Peyer's patch (tissue), 4 donors: ENCODE data around the gene NELL1. TPM values are rescaled to one million over a fixed set of nuclear protein-coding genes. Genes with fewer than 3 reads are reported as not detected.

ENCODE experiments used
- DNase-seq, 3 donors: peaks; one replicate each; pipeline ENCODE4 v3.0.0-alpha.2; 2017 to 2019
- H3K27ac ChIP-seq, 4 donors: fragments of 200-600 bp; sonication (generic); one replicate each; pipeline ENCODE4 v1.5.1; 2016 to 2019
- H3K27me3 ChIP-seq, 2 donors: fragments of 200-600 bp; sonication (generic); one replicate each; pipeline ENCODE4 v1.5.1; 2019
- H3K36me3 ChIP-seq, 3 donors: fragments of 200-600 bp; sonication (generic); one replicate each; pipeline ENCODE4 v1.5.1; 2016 to 2019
- H3K4me1 ChIP-seq, 4 donors: fragments of 200-600 bp; sonication (generic); one replicate each; pipeline ENCODE4 v1.5.1; 2016 to 2019
- H3K4me3 ChIP-seq, 4 donors: fragments of 200-600 bp; sonication (generic); 1 replicate in 3 of 4; 2 replicates in 1 of 4; pipeline ENCODE4 v1.5.1; 2016 to 2019; ENCODE audit warnings: mild to moderate bottlenecking in 1 of 4
- H3K9me3 ChIP-seq, 4 donors: fragments of 200-600 bp; sonication (generic); one replicate each; pipeline ENCODE4 v1.5.1; 2016 to 2019; ENCODE audit warnings: mild to moderate bottlenecking in 1 of 4
- CTCF ChIP-seq, 6 experiments: fragments of 450-650 bp in 4 of 6; fragments of 200-600 bp in 2 of 6; sonication (generic) in 1 of 6; IDR thresholded peaks; one replicate each; pipeline ENCODE4 v1.5.1; 2017 to 2019; ENCODE audit warnings: antibody characterized with exemption in 6 of 6, mild to moderate bottlenecking in 3 of 6, moderate library complexity in 1 of 6
- POLR2A ChIP-seq, 2 donors: fragments of 450-650 bp; IDR thresholded peaks; one replicate each; pipeline ENCODE4 v1.5.1; 2017; ENCODE audit warnings: antibody characterized with exemption in 2 of 2, mild to moderate bottlenecking in 2 of 2, moderate library complexity in 2 of 2
- total RNA-seq, 4 donors: library from RNA; depleted of rRNA; stranded (reverse); fragments of >200 nt; gene quantifications; one replicate each; pipeline ENCODE4 v1.1.0, GENCODE V29; 2016

NELL1 gene
- total RNA-seq, 4 donors from 2014 or later = not detected

- peaks cover 0 to 8% of the 10 kb centered on the region in 2 donors for H3K27me3 ChIP-seq
Observed at GRCh38 chr11:20668131-20668809, 1.1 kb upstream of the NELL1 start.

DNA sequence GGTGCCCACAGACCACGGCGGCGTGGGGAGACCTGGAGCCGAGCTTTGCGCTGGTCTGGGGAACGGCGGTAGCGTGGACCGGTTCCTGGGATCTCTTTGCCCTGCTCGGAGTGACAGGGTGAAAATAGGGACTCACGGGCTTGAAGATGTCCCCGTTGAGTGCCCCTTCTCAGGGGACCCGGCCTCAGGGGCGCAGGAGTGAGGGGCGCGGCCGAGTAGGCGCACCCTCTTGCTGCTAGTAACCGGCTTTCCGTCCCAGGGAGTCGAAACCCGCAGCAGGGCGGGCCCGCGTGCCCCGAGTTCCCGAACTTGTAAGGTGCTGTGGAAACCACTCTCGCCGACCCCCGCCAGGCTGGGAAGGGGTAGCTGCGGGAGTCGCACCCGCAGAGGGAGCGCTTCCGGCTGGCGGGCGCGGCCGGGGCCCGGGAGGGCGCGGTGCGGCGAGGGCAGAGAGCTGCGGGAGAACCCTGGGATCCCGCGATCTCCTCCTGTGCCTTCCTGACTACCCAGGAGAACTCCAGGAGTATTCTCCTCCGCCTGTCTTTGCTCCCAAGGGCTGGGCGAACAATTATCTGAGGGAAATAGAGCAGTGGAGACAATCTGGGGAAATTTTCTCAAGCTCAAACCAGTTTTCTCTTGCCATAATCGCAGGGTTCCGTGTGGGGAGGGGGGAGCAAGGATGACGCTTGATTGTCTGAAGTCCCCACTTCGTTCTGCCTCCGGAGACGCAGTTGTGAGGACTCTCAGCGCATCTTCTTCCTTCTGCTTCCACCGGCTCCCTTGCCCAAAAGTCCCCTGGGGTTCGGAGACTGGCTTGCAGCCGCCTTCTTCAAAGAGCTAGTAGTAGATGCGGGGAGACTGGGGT is 666 bp downstream of the NELL1 start:
- no peaks in the 10 kb centered on the region for H3K9me3 ChIP-seq
- no peak overlapping the region for H3K4me3 ChIP-seq
- DNase-seq = no peak
- TF ChIP-seq POLR2A (IDR thresholded peaks at IDR 0.05) (no peak), CTCF (IDR thresholded peaks at IDR 0.05) (no peak)
- peaks cover 0 to 11% (median 0%) of the 10 kb centered on the region in 4 donors for H3K4me1 ChIP-seq
- H3K27me3 ChIP-seq = peaks cover 0 to 8% of the 10 kb centered on the region in 2 donors
- no peaks in the 10 kb centered on the region for H3K36me3 ChIP-seq
- H3K27ac ChIP-seq = no peak overlapping the region

More at GRCh38 chr11:20668131-20668809, 1.1 kb upstream of the NELL1 start:
- DNase-seq = no peak
- TF ChIP-seq CTCF (IDR thresholded peaks at IDR 0.05) (no peak), POLR2A (IDR thresholded peaks at IDR 0.05) (no peak)
- Histone ChIP-seq H3K4me1 (peaks cover 0 to 11% (median 0%) of the 10 kb centered on the region in 4 donors), H3K9me3 (no peaks in the 10 kb centered on the region), H3K4me3 (no peak overlapping the region), H3K36me3 (no peaks in the 10 kb centered on the region), H3K27ac (no peak overlapping the region)

DNA sequence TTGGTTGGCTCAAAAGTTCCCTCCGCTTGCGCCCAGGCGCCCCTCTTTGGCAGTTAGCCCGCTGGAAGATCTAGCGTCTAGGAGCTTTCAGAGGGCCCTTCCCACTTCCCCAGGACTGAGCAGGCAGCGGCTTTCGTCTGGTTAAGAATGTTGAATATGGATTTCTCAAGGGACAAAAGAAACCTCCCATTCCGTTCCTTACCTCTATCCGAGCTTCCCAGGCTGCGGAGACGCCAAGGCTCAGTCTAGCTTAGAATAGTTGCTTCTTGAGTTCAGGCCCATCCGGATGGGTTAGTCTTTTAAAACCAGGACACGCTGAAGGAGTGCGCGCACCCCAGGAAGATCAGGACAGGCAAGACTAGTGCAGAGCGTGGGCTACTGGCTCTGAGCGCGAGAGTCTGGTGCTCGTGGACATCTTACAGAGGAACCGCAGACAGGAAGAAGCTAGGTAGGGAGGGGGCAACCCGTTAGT is 1.6 kb downstream of the NELL1 start:
- Histone ChIP-seq H3K27ac (no peak overlapping the region), H3K27me3 (peaks cover 0 to 8% of the 10 kb centered on the region in 2 donors), H3K36me3 (no peaks in the 10 kb centered on the region), H3K9me3 (no peaks in the 10 kb centered on the region), H3K4me3 (no peak overlapping the region), H3K4me1 (peaks cover 0 to 11% (median 0%) of the 10 kb centered on the region in 4 donors)
- no peak for DNase-seq
- TF ChIP-seq POLR2A (IDR thresholded peaks at IDR 0.05) = no peak
- TF ChIP-seq CTCF (IDR thresholded peaks at IDR 0.05) = no peak

DNA sequence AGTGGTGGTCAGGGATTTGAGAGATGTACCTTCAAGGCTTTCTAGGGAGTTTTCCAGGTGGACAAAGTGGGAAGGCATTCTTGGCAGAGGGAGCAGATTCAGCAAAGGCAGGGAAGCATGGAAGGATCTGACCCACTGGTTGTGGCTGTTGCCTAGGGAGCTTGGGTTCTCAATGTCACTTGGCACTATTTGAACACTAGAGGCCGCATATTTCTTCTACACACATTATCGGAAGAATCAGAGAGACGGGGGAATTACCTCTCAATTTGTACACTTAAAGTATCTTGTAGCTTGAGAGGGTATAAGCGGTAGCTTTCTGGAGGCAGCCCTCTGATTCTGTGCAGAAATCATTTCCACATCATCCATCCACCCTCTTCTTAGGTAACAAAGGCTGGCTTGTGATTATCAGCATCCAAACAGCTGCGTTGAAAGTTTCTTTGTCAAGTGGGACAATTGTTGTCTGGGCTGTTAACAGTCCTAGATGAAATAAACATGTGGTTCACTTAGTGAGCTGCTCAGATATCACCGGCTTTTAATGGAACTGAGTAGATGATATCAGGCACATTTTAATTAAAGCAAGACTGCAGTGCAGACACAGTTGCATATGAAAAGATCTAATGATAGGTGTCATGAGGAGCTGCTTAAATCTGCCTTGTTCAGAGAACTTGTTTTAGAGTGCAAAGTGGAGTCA is 2.6 kb downstream of the NELL1 start:
- no peak for DNase-seq
- Histone ChIP-seq H3K9me3 (no peaks in the 10 kb centered on the region), H3K36me3 (no peaks in the 10 kb centered on the region), H3K4me3 (no peak overlapping the region), H3K4me1 (peaks cover 0 to 11% (median 0%) of the 10 kb centered on the region in 4 donors), H3K27ac (no peak overlapping the region), H3K27me3 (peaks cover 0 to 8% of the 10 kb centered on the region in 2 donors)
- TF ChIP-seq POLR2A (IDR thresholded peaks at IDR 0.05) (no peak), CTCF (IDR thresholded peaks at IDR 0.05) (no peak)

DNA sequence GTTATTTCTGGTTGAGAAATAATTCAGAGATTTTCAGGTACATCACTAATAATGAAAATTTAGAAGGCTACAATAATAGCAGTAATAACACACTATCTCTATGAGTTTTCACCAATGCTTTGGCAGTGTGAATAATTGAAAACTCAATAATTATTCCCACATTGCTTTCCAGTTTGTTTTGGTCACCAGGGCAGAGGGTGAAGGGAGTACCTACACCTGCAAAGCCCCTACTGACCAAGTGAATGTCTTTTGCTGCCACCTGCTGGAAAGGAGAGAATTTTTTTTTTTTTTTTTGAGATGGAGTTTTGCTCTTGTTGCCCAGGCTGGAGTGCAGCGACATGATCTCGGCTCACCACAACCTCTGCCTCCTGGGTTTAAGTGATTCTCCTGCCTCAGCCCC is 3.2 kb downstream of the NELL1 start:
- no peaks in the 10 kb centered on the region for H3K9me3 ChIP-seq
- TF ChIP-seq CTCF (IDR thresholded peaks at IDR 0.05) (peak in 2 of 6 experiments; percentile 15 to 16), POLR2A (IDR thresholded peaks at IDR 0.05) (no peak)
- no peak for DNase-seq
- no peaks in the 10 kb centered on the region for H3K36me3 ChIP-seq
- H3K4me1 ChIP-seq = peaks cover 0 to 11% (median 0%) of the 10 kb centered on the region in 4 donors
- H3K27ac ChIP-seq = no peak overlapping the region
- peaks cover 0 to 8% of the 10 kb centered on the region in 2 donors for H3K27me3 ChIP-seq
- H3K4me3 ChIP-seq = no peak overlapping the region
